Measurements from ENCODE around the gene IFITM5.
"Not testable (repeated sequence)": the region's sequence is repeated elsewhere in the genome, so short reads cannot be mapped to it uniquely, and the experiment has no call there.

Gene IFITM5

GRCh38 chr11:311013-311748, 11.9 kb upstream of the IFITM5 start:
- DNase-seq: not testable (repeated sequence)

DNA sequence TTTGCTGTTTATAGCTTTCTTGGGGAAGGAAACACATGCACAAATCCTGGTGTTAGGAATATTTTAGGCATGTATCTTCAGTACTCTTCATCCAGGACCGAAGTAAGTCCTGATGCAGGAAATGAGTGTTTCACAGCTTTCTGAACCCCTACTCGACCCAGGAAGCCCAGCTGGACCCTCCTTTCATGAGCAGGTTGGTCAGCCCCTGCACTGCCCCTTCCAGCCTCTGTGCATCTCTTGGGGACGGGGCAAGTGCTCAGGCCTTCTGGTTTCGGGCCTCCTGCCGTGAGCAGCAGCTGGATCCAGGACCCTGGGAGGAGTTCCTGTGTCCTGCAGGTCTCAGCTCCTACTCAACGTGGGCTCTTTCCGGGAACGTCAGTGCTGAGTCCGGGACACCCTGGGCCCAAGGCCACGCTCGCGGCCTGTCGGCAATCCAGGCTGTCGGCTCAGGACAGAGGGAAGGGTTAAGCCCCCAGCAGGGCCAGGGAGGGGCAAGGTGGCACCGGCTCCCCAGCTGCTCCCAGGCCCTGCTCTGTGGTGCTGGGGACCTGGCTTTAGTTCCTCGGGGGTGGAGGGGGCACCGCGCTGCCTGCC, 10.8 kb upstream of the IFITM5 start:
- not testable (repeated sequence) for DNase-seq

DNA sequence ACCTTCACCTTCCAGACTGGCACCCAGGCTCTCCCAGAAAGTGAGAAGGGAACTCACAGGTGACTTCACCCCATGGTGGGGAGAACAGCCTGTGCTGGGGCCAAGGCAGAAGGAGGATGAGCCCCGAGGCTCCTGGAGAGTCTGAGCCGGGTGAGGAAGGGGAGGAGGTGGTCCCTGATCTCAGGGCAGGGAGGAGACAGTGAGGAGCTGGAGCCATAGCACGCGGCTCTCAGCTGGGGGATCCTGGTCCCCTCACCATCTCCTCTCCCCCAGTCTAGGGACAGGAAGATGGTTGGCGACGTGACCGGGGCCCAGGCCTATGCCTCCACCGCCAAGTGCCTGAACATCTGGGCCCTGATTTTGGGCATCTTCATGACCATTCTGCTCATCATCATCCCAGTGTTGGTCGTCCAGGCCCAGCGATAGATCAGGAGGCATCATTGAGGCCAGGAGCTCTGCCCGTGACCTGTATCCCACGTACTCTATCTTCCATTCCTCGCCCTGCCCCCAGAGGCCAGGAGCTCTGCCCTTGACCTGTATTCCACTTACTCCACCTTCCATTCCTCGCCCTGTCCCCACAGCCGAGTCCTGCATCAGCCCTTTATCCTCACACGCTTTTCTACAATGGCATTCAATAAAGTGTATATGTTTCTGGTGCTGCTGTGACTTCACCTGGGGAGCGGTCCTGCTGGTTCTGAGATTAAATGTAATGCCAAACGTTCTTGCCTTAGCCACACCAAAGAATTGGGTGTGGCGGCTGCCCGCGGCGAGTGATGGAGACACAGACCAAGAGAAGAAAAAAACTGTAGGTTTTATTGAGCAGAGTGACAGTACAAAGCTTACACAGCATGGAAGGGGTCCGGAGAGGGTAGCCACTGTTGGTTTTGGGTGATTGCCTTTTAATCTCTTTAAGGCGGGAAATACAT, 9.7 kb upstream of the IFITM5 start:
- DNase-seq: not testable (repeated sequence)

GRCh38 chr11:307766-308708, 8.7 kb upstream of the IFITM5 start, which contains the start of gene IFITM2:
IFITM2 (plus strand) TSS chr11:307816; CDS start chr11:308193, 377 bp downstream.
- DNase-seq: not testable (repeated sequence)

GRCh38 chr11:306645-307371, 7.5 kb upstream of the IFITM5 start:
- DNase-seq: no peak

DNA sequence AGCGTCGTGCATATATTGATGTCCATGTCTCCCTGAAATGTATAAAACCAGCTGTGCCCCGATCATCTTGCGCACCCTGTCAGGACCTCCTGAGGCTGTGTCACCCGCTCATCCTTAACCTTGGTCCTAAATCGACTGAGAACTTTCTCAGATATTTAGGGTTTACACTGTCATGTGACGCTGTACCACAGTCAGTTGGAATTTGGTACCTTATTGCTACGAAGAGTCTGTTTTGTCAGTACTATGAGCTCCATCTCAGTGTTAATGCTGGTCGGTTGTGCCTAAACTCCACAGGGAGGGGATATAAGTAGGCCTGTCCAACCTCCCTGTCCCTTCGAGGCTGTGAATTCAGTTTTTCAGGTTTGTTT, 6.5 kb upstream of the IFITM5 start:
- no peak for DNase-seq

GRCh38 chr11:304915-305843, 5.9 kb upstream of the IFITM5 start:
- peak; percentile 52 for DNase-seq

- DNase-seq: no peak
These were observed 4.8 kb upstream of the IFITM5 start for GRCh38 chr11:304061-304506.

- no peak for DNase-seq
These were observed 4.0 kb upstream of the IFITM5 start for GRCh38 chr11:303363-303762.

- DNase-seq: no peak
These were observed 817 bp upstream of the IFITM5 start for GRCh38 chr11:299951-300735.

GRCh38 chr11:298406-299065, 790 bp downstream of the IFITM5 start:
- no peak for DNase-seq

- no peak for DNase-seq
These were observed 1.5 kb downstream of the IFITM5 start for GRCh38 chr11:297586-298405.

DNA sequence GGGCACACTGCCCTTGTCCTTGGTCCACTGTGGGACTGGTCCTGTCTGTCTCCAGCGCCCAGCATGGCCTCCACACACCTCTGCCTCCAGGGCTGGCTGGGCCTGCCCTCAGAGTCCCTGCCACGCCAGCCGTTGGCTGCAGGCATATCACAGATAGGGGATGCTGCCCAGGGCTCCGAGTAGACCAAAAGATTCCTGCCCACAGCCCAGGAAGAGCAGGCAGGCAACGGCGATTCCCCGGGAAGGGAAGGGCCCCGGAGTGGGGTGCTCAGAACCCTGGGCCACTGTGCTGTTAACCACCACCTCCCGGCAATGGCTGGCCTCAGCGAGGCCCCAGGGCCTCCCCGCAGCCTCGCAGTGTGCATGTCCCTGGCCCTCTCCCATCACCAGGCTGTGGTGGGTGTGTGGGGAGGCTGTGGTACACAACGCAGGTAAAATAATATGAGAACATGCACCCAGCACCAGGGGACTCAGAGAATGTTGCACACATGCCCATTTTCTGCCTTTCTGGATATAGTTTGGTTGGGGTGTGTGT, 2.2 kb downstream of the IFITM5 start:
- DNase-seq: no peak

GRCh38 chr11:296171-297050, 2.9 kb downstream of the IFITM5 start:
- no peak for DNase-seq

- no peak for DNase-seq
These were observed 3.8 kb downstream of the IFITM5 start for GRCh38 chr11:295351-296170.

DNA sequence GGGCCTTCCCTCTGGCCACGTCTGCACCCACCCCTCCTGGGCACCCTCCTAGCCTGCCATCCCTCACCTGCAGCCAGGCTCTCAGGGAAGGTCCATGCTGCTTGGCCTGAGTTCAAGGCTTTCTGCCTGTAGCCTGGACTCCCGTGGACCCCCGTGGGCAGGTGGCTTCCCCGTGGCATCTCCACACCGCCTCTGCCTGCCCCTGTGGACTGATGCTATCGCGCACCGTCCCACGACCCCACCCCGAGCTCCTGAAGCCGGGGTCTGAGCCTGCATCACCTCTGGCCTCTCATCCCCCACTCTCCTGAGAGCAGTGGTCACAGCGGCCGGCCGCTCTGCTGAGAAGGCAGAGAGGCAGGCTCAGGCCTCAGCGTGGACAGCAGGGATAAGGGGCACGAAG, 4.5 kb downstream of the IFITM5 start:
- DNase-seq: no peak
